Peyer's patch (tissue), 4 donors: ENCODE data around the gene MRPL50.

Source experiments
- CTCF ChIP-seq, 6 experiments: fragments of 450-650 bp in 4 of 6; fragments of 200-600 bp in 2 of 6; sonication (generic) in 1 of 6; IDR thresholded peaks; one replicate each; pipeline ENCODE4 v1.5.1; 2017 to 2019; ENCODE audit warnings: antibody characterized with exemption in 6 of 6, mild to moderate bottlenecking in 3 of 6, moderate library complexity in 1 of 6
- POLR2A ChIP-seq, 2 donors: fragments of 450-650 bp; IDR thresholded peaks; one replicate each; pipeline ENCODE4 v1.5.1; 2017; ENCODE audit warnings: antibody characterized with exemption in 2 of 2, mild to moderate bottlenecking in 2 of 2, moderate library complexity in 2 of 2

- TF ChIP-seq CTCF (IDR thresholded peaks at IDR 0.05), result no peak
- peak; percentile 50 to 87 for TF ChIP-seq POLR2A (IDR thresholded peaks at IDR 0.05)
Measured at GRCh38 chr9:101440714-101441230, 42.4 kb upstream of the MRPL50 start.
